ENCODE data around the gene LEFTY1.

The LEFTY1 gene

GRCh38 chr1:225903623-225904022, 14.7 kb upstream of the LEFTY1 start:
- H3K4me2 ChIP-seq = no peak overlapping the region
- H3K36me3 ChIP-seq = no peaks in the 10 kb centered on the region
- no peaks in the 10 kb centered on the region for H3K9me3 ChIP-seq
- no peaks in the 10 kb centered on the region for H4K20me1 ChIP-seq
- TF ChIP-seq Cebpa-rat (IDR thresholded peaks at IDR 0.05) = no peak
- no peaks in the 10 kb centered on the region for H3K27me3 ChIP-seq
- H3K9ac ChIP-seq = no peak overlapping the region
- peaks cover 9% of the 10 kb centered on the region for H3K4me1 ChIP-seq
- H3K27ac ChIP-seq = no peak overlapping the region
- H3K4me3 ChIP-seq = no peak overlapping the region

- Histone ChIP-seq H3K4me3 (no peak overlapping the region), H3K9ac (no peak overlapping the region)
- TF ChIP-seq Cebpa-rat (IDR thresholded peaks at IDR 0.05) = no peak
These were observed 10.3 kb upstream of the LEFTY1 start for GRCh38 chr1:225899044-225899925.

GRCh38 chr1:225897595-225898514, 8.9 kb upstream of the LEFTY1 start:
- Histone ChIP-seq H3K27ac (no peak overlapping the region), H3K9me3 (no peaks in the 10 kb centered on the region), H4K20me1 (no peaks in the 10 kb centered on the region), H3K36me3 (no peaks in the 10 kb centered on the region), H3K4me1 (peaks cover 13% of the 10 kb centered on the region), H3K27me3 (no peaks in the 10 kb centered on the region), H3K4me3 (no peak overlapping the region), H3K4me2 (peak overlapping the region; percentile 13; the same call in 1 of the 2 replicates), H3K9ac (no peak overlapping the region)
- no peak for TF ChIP-seq Cebpa-rat (IDR thresholded peaks at IDR 0.05)

More at GRCh38 chr1:225899044-225899925, 10.3 kb upstream of the LEFTY1 start:
- H3K4me2 ChIP-seq = no peak overlapping the region
- H3K27me3 ChIP-seq = no peaks in the 10 kb centered on the region
- peaks cover 13% of the 10 kb centered on the region for H3K4me1 ChIP-seq
- no peaks in the 10 kb centered on the region for H4K20me1 ChIP-seq
- H3K9me3 ChIP-seq = no peaks in the 10 kb centered on the region
- H3K36me3 ChIP-seq = no peaks in the 10 kb centered on the region
- no peak overlapping the region for H3K27ac ChIP-seq

- Histone ChIP-seq H3K4me3 (no peak overlapping the region), H3K4me2 (peak overlapping the region; percentile 13; the same call in 1 of the 2 replicates), H3K27me3 (no peaks in the 10 kb centered on the region), H3K27ac (no peak overlapping the region), H3K4me1 (peaks cover 13% of the 10 kb centered on the region), H3K9me3 (no peaks in the 10 kb centered on the region), H4K20me1 (no peaks in the 10 kb centered on the region), H3K9ac (no peak overlapping the region), H3K36me3 (no peaks in the 10 kb centered on the region)
- no peak for TF ChIP-seq Cebpa-rat (IDR thresholded peaks at IDR 0.05)
These were observed 8.1 kb upstream of the LEFTY1 start for GRCh38 chr1:225896937-225897549.

- Histone ChIP-seq H3K27me3 (no peaks in the 10 kb centered on the region), H3K4me1 (peaks cover 13% of the 10 kb centered on the region), H4K20me1 (no peaks in the 10 kb centered on the region), H3K27ac (no peak overlapping the region), H3K9me3 (no peaks in the 10 kb centered on the region), H3K9ac (no peak overlapping the region), H3K36me3 (no peaks in the 10 kb centered on the region), H3K4me2 (no peak overlapping the region), H3K4me3 (no peak overlapping the region)
- no peak for TF ChIP-seq Cebpa-rat (IDR thresholded peaks at IDR 0.05)
These were observed 7.5 kb upstream of the LEFTY1 start for GRCh38 chr1:225896494-225896893.

- no peaks in the 10 kb centered on the region for H4K20me1 ChIP-seq
- TF ChIP-seq Cebpa-rat (IDR thresholded peaks at IDR 0.05) = no peak
- H3K4me3 ChIP-seq = no peak overlapping the region
- peaks cover 20% of the 10 kb centered on the region for H3K4me1 ChIP-seq
- no peaks in the 10 kb centered on the region for H3K36me3 ChIP-seq
- H3K27me3 ChIP-seq = peaks cover under 1% of the 10 kb centered on the region; the same call in 1 of the 2 replicates
- no peak overlapping the region for H3K27ac ChIP-seq
- H3K9me3 ChIP-seq = no peaks in the 10 kb centered on the region
- H3K4me2 ChIP-seq = no peak overlapping the region
- H3K9ac ChIP-seq = no peak overlapping the region
These were observed 3.4 kb upstream of the LEFTY1 start for GRCh38 chr1:225892307-225892706.

GRCh38 chr1:225891229-225891972, 2.5 kb upstream of the LEFTY1 start:
- no peak for TF ChIP-seq Cebpa-rat (IDR thresholded peaks at IDR 0.05)
- Histone ChIP-seq H3K9ac (no peak overlapping the region), H3K9me3 (no peaks in the 10 kb centered on the region), H3K4me2 (no peak overlapping the region), H3K27ac (no peak overlapping the region), H4K20me1 (no peaks in the 10 kb centered on the region), H3K36me3 (no peaks in the 10 kb centered on the region), H3K27me3 (peaks cover 10% of the 10 kb centered on the region; the same call in 1 of the 2 replicates), H3K4me3 (no peak overlapping the region), H3K4me1 (peaks cover 14% of the 10 kb centered on the region)

GRCh38 chr1:225890346-225891228, 1.6 kb upstream of the LEFTY1 start:
- peaks cover 12% of the 10 kb centered on the region; the same call in 1 of the 2 replicates for H3K27me3 ChIP-seq
- H3K27ac ChIP-seq = no peak overlapping the region
- H3K36me3 ChIP-seq = no peaks in the 10 kb centered on the region
- TF ChIP-seq Cebpa-rat (IDR thresholded peaks at IDR 0.05) = no peak
- H3K9ac ChIP-seq = no peak overlapping the region
- no peak overlapping the region for H3K4me2 ChIP-seq
- peaks cover 14% of the 10 kb centered on the region for H3K4me1 ChIP-seq
- H3K4me3 ChIP-seq = no peak overlapping the region
- H4K20me1 ChIP-seq = no peaks in the 10 kb centered on the region
- H3K9me3 ChIP-seq = no peaks in the 10 kb centered on the region

Measured in BLaER1 (cell line).